Endothelial cell of hepatic sinusoid (primary cell): ENCODE data around the gene OR2W3.

ENCODE experiments used
- in situ Hi-C: cut with HindIII; loops from 2 replicates; pipeline ENCODE4 v1.10.0; 2017; ENCODE audit warnings: low sequenced_read_pairs

OR2W3 gene

GRCh38 chr1:247895163-247895637 is at the start of gene OR2W3:
OR2W3 (plus strand) TSS chr1:247895587; CDS start chr1:247895587, 0 bp downstream.
- in situ Hi-C loops: no loop called here

GRCh38 chr1:247845693-247846017 is 49.7 kb upstream of the OR2W3 start:
- in situ Hi-C loops: no loop called here

GRCh38 chr1:247848346-247848745 is 47.0 kb upstream of the OR2W3 start:
- in situ Hi-C loops: no loop called here

- in situ Hi-C loops: no loop called here
Observed at GRCh38 chr1:247849616-247850015, 45.8 kb upstream of the OR2W3 start.

- in situ Hi-C loops: no loop called here
Observed at GRCh38 chr1:247854899-247855545, 40.4 kb upstream of the OR2W3 start.

GRCh38 chr1:247855911-247856310 is 39.5 kb upstream of the OR2W3 start:
- in situ Hi-C loops: no loop called here

- in situ Hi-C loops: no loop called here
Observed at GRCh38 chr1:247857069-247857984, 38.1 kb upstream of the OR2W3 start, which contains the start of gene TRIM58. TRIM58 (plus strand) TSS chr1:247857187; CDS start chr1:247857247, 60 bp downstream.

GRCh38 chr1:247857985-247858619 is 37.3 kb upstream of the OR2W3 start:
- in situ Hi-C loops: no loop called here

GRCh38 chr1:247862756-247863155 is 32.6 kb upstream of the OR2W3 start:
- in situ Hi-C loops: no loop called here

GRCh38 chr1:247864644-247865043 is 30.7 kb upstream of the OR2W3 start:
- in situ Hi-C loops: no loop called here

GRCh38 chr1:247865416-247865815 is 30.0 kb upstream of the OR2W3 start:
- in situ Hi-C loops: no loop called here

- in situ Hi-C loops: no loop called here
Observed at GRCh38 chr1:247883346-247883745, 12.0 kb upstream of the OR2W3 start.

GRCh38 chr1:247884797-247885413 is 10.5 kb upstream of the OR2W3 start:
- in situ Hi-C loops: no loop called here

GRCh38 chr1:247895976-247896375 is 589 bp downstream of the OR2W3 start:
- in situ Hi-C loops: no loop called here

GRCh38 chr1:247904122-247904521 is 8.7 kb downstream of the OR2W3 start:
- in situ Hi-C loops: no loop called here

- in situ Hi-C loops: no loop called here
Observed at GRCh38 chr1:247905181-247905580, 9.8 kb downstream of the OR2W3 start.

- in situ Hi-C loops: no loop called here
Observed at GRCh38 chr1:247905910-247906503, 10.6 kb downstream of the OR2W3 start.

- in situ Hi-C loops: no loop called here
Observed at GRCh38 chr1:247906504-247907047, 11.2 kb downstream of the OR2W3 start.

- in situ Hi-C loops: no loop called here
Observed at GRCh38 chr1:247908766-247909165, 13.4 kb downstream of the OR2W3 start.

GRCh38 chr1:247913786-247914185 is 18.4 kb downstream of the OR2W3 start:
- in situ Hi-C loops: no loop called here
